Mesendoderm (in vitro differentiated cells): ENCODE measurements around the gene ACSL6.

ENCODE experiments used
- DNase-seq: peaks from one replicate; pipeline ENCODE4 v3.0.0; 2013
- H2AK5ac ChIP-seq: 2 replicates; pipeline ENCODE4 v1.6.1; 2013; ENCODE audit warnings: low read length, inconsistent platforms
- H2BK120ac ChIP-seq: 2 replicates; pipeline ENCODE4 v1.6.1; 2013; ENCODE audit warnings: low read depth, mild to moderate bottlenecking, low read length, moderate library complexity, mixed read lengths
- H2BK15ac ChIP-seq: replicated peaks from 2 replicates; pipeline ENCODE4 v1.6.1; 2013; ENCODE audit warnings: low read depth, mild to moderate bottlenecking, moderate library complexity
- H2BK5ac ChIP-seq: 2 replicates; pipeline ENCODE4 v1.6.1; 2013; ENCODE audit warnings: low read length, inconsistent platforms
- H3K18ac ChIP-seq: 2 replicates; pipeline ENCODE4 v1.6.1; 2013; ENCODE audit warnings: mild to moderate bottlenecking, low read length, mixed read lengths
- H3K23ac ChIP-seq: one replicate; pipeline ENCODE4 v1.6.1; 2013; ENCODE audit warnings: low read length
- H3K27ac ChIP-seq: 2 replicates; pipeline ENCODE4 v1.5.1; 2013; ENCODE audit warnings: low read depth, mild to moderate bottlenecking, inconsistent platforms, low read length, moderate library complexity
- H3K27me3 ChIP-seq: 2 replicates; pipeline ENCODE4 v1.6.1; 2013; ENCODE audit warnings: low read length, control low read depth, mild to moderate bottlenecking, inconsistent platforms; ENCODE audit not compliant: insufficient read depth, poor library complexity
- H3K36me3 ChIP-seq: 2 replicates; pipeline ENCODE4 v1.6.1; 2013; ENCODE audit warnings: low read length, inconsistent platforms; ENCODE audit not compliant: control insufficient read depth, insufficient read depth
- H3K4ac ChIP-seq: one replicate; pipeline ENCODE4 v1.6.1; 2013; ENCODE audit warnings: low read depth, mild to moderate bottlenecking, low read length, moderate library complexity
- H3K4me1 ChIP-seq: 2 replicates; pipeline ENCODE4 v1.6.1; 2013; ENCODE audit warnings: low read depth, low read length, inconsistent platforms; ENCODE audit not compliant: control insufficient read depth
- H3K4me2 ChIP-seq: 2 replicates; pipeline ENCODE4 v1.6.1; 2013; ENCODE audit warnings: low read length
- H3K4me3 ChIP-seq: 2 replicates; pipeline ENCODE4 v1.5.1; 2013; ENCODE audit warnings: mild to moderate bottlenecking, low read length
- H3K56ac ChIP-seq: one replicate; pipeline ENCODE4 v1.6.1; 2013; ENCODE audit warnings: low read length
- H3K79me1 ChIP-seq: 2 replicates; pipeline ENCODE4 v1.6.1; 2013; ENCODE audit warnings: low read length, inconsistent platforms
- H3K79me2 ChIP-seq: 2 replicates; pipeline ENCODE4 v1.6.1; 2013; ENCODE audit warnings: mild to moderate bottlenecking, low read length; ENCODE audit not compliant: control insufficient read depth, insufficient read depth
- H3K9ac ChIP-seq: 2 replicates; pipeline ENCODE4 v1.6.1; 2013; ENCODE audit warnings: low read length, inconsistent platforms
- H4K5ac ChIP-seq: one replicate; pipeline ENCODE4 v1.6.1; 2013; ENCODE audit warnings: low read length
- H4K8ac ChIP-seq: one replicate; pipeline ENCODE4 v1.6.1; 2013; ENCODE audit warnings: low read depth, mild to moderate bottlenecking, control low read depth, low read length, moderate library complexity
- WGBS: extraction: QIAGEN DNeasy Blood & Tissue Kit; methylation state at CpG from one replicate; pipeline ENCODE4 v1.1.7; 2013; ENCODE audit warnings: low lambda C conversion rate, missing lambda C conversion rate; ENCODE audit not compliant: insufficient coverage; ENCODE audit errors: extremely low coverage; 5-methylcytosine and 5-hydroxymethylcytosine counted together

Gene ACSL6

GRCh38 chr5:132033122-132033521 is 21.7 kb upstream of the ACSL6 start:
- Histone ChIP-seq H3K36me3 (no peaks in the 10 kb centered on the region), H3K18ac (no peak overlapping the region), H3K27ac (no peak overlapping the region)

DNA sequence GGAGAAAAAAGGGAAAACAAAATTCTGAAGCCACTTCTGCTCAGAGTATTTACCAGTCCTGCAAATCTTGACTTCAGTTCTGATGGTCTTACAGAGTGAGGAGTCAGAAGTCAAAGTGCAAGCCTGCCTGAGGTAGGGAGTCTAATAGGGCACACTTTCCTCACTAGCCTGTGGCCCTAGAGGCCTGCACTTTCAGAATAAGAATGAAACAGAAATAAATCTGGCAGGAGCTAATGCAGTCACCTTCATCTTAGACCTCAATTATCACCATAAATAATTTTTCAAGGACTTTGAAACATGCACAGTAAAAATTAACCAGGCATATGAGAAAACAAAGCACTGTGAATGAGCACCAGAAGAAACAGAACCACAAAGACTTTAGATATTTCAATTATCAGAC is 20.7 kb upstream of the ACSL6 start:
- no peak for DNase-seq
- Histone ChIP-seq H3K79me2 (no peaks in the 10 kb centered on the region), H2BK120ac (no peak overlapping the region), H2AK5ac (no peak overlapping the region), H4K8ac (no peak overlapping the region), H3K36me3 (no peaks in the 10 kb centered on the region), H2BK15ac (no peak overlapping the region), H3K79me1 (no peaks in the 10 kb centered on the region), H3K27me3 (no peaks in the 10 kb centered on the region), H3K27ac (no peak overlapping the region), H3K4me1 (no peaks in the 10 kb centered on the region), H4K5ac (no peak overlapping the region), H2BK5ac (no peak overlapping the region), H3K23ac (no peak overlapping the region), H3K56ac (no peak overlapping the region), H3K9ac (no peak overlapping the region), H3K4ac (no peak overlapping the region), H3K4me3 (no peak overlapping the region), H3K18ac (no peak overlapping the region), H3K4me2 (no peak overlapping the region)

More at GRCh38 chr5:132033122-132033521, 21.7 kb upstream of the ACSL6 start:
- Histone ChIP-seq H2BK15ac (no peak overlapping the region), H3K4ac (no peak overlapping the region), H2AK5ac (no peak overlapping the region), H3K4me1 (no peaks in the 10 kb centered on the region), H3K4me3 (no peak overlapping the region), H4K5ac (no peak overlapping the region), H3K56ac (no peak overlapping the region), H3K23ac (no peak overlapping the region), H4K8ac (no peak overlapping the region), H3K27me3 (no peaks in the 10 kb centered on the region), H3K79me2 (no peaks in the 10 kb centered on the region), H3K9ac (no peak overlapping the region), H3K79me1 (no peaks in the 10 kb centered on the region), H2BK5ac (no peak overlapping the region), H3K4me2 (no peak overlapping the region), H2BK120ac (no peak overlapping the region)
- no CpG with 5 or more reads among the region's 4 CpGs for WGBS
- no peak for DNase-seq

DNA sequence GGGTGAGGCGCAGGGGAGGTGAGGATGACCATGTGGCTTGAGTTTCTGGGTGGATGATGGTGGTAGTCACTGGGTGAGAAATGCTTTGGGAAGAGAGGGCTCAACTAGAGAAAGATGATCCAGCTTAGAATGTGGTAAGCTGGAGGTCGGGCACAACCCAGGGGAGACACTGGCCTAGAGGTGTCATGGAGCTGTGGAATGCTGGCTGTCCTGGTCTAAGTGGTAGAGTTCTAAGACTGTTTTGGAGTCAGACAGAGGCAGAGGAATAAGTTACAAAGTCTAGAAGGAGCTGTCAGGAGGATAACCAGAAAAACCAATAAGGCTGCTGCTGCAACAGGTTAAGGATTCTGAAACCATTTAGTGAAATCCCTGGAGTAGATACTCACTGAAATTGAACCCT is 19.2 kb upstream of the ACSL6 start:
- Histone ChIP-seq H3K4me3 (no peak overlapping the region), H4K8ac (no peak overlapping the region), H3K4ac (no peak overlapping the region), H3K23ac (no peak overlapping the region), H3K56ac (no peak overlapping the region), H2AK5ac (no peak overlapping the region), H2BK15ac (no peak overlapping the region), H2BK5ac (no peak overlapping the region), H3K4me1 (no peaks in the 10 kb centered on the region), H3K27ac (no peak overlapping the region), H3K9ac (no peak overlapping the region), H3K27me3 (no peaks in the 10 kb centered on the region), H3K4me2 (no peak overlapping the region), H4K5ac (no peak overlapping the region), H2BK120ac (no peak overlapping the region), H3K18ac (no peak overlapping the region), H3K79me1 (no peaks in the 10 kb centered on the region), H3K79me2 (no peaks in the 10 kb centered on the region), H3K36me3 (no peaks in the 10 kb centered on the region)
- no peak for DNase-seq
- WGBS: no CpG with 5 or more reads among the region's 2 CpGs

- no peak overlapping the region for H4K5ac ChIP-seq
- no peak overlapping the region for H3K4ac ChIP-seq
- H3K27me3 ChIP-seq: no peaks in the 10 kb centered on the region
- DNase-seq: no peak
- WGBS: no CpG with 5 or more reads among the region's 4 CpGs
- no peak overlapping the region for H2BK120ac ChIP-seq
- H3K4me2 ChIP-seq: no peak overlapping the region
- no peak overlapping the region for H3K18ac ChIP-seq
- H3K4me1 ChIP-seq: no peaks in the 10 kb centered on the region
- no peak overlapping the region for H3K9ac ChIP-seq
- no peak overlapping the region for H3K23ac ChIP-seq
- H3K36me3 ChIP-seq: no peaks in the 10 kb centered on the region
- no peak overlapping the region for H2BK15ac ChIP-seq
- no peak overlapping the region for H3K4me3 ChIP-seq
- no peak overlapping the region for H2AK5ac ChIP-seq
- H3K79me1 ChIP-seq: no peaks in the 10 kb centered on the region
- H3K79me2 ChIP-seq: no peaks in the 10 kb centered on the region
- no peak overlapping the region for H3K27ac ChIP-seq
- no peak overlapping the region for H2BK5ac ChIP-seq
- H3K56ac ChIP-seq: no peak overlapping the region
- no peak overlapping the region for H4K8ac ChIP-seq
Observed at GRCh38 chr5:132029609-132030330, 18.3 kb upstream of the ACSL6 start.

DNA sequence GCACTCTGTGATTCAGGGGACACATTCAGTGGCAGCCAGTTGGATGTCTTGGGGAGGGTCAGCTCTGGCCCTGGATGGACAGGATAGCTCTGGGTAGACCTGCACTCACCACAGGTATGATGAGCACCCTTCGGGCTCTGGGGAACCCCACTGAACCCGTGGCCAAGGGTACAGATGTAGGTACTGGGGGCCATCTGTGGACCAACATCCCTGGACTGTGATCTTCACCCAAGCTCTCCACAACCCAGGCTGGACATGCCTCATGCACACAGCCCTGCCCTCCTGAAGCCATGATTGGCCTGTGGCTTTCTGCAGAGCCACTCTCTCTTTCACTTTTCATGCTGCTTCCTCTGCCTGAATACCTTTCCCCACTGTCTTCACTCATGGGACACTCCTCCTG is 15.6 kb upstream of the ACSL6 start:
- Histone ChIP-seq H2BK5ac (no peak overlapping the region), H2BK120ac (no peak overlapping the region), H2AK5ac (no peak overlapping the region), H3K79me2 (no peaks in the 10 kb centered on the region), H3K23ac (no peak overlapping the region), H3K4me1 (no peaks in the 10 kb centered on the region), H3K27ac (no peak overlapping the region), H4K8ac (no peak overlapping the region), H3K4me3 (no peak overlapping the region), H3K36me3 (no peaks in the 10 kb centered on the region), H4K5ac (no peak overlapping the region), H3K9ac (no peak overlapping the region), H3K4me2 (no peak overlapping the region), H3K18ac (no peak overlapping the region), H3K79me1 (no peaks in the 10 kb centered on the region), H2BK15ac (no peak overlapping the region), H3K27me3 (no peaks in the 10 kb centered on the region), H3K4ac (no peak overlapping the region), H3K56ac (no peak overlapping the region)
- DNase-seq: no peak
- no CpG with 5 or more reads among the region's 2 CpGs for WGBS

- no peak overlapping the region for H3K27ac ChIP-seq
- H3K4me2 ChIP-seq: no peak overlapping the region
- DNase-seq: no peak
- no peak overlapping the region for H4K8ac ChIP-seq
- no peak overlapping the region for H2AK5ac ChIP-seq
- no peak overlapping the region for H4K5ac ChIP-seq
- no peaks in the 10 kb centered on the region for H3K36me3 ChIP-seq
- no peak overlapping the region for H2BK15ac ChIP-seq
- no peak overlapping the region for H3K56ac ChIP-seq
- no peaks in the 10 kb centered on the region for H3K27me3 ChIP-seq
- no peak overlapping the region for H3K23ac ChIP-seq
- no peak overlapping the region for H3K9ac ChIP-seq
- no peak overlapping the region for H3K4me3 ChIP-seq
- H3K79me2 ChIP-seq: no peaks in the 10 kb centered on the region
- WGBS: no CpG with 5 or more reads among the region's 5 CpGs
- no peaks in the 10 kb centered on the region for H3K79me1 ChIP-seq
- H3K4ac ChIP-seq: no peak overlapping the region
- no peak overlapping the region for H2BK5ac ChIP-seq
- H2BK120ac ChIP-seq: no peak overlapping the region
- no peak overlapping the region for H3K18ac ChIP-seq
- no peaks in the 10 kb centered on the region for H3K4me1 ChIP-seq
Observed at GRCh38 chr5:132026516-132027008, 15.1 kb upstream of the ACSL6 start.
